BJ (cell line): ENCODE data around the gene ALDOB. TPM values are rescaled to one million over a fixed set of nuclear protein-coding genes. Genes with fewer than 3 reads are reported as not detected.

ENCODE experiments used
- CTCF ChIA-PET: fragments of 350-600 bp; formaldehyde crosslinking; extraction: SDS; loops from one replicate; lab custom pipeline; 2021; ENCODE audit warnings: antibody characterized with exemption, inconsistent platforms; lab: Yijun Ruan, JAX
- POLR2A ChIA-PET: fragments of 300-600 bp; sonication (Branson Sonifier 250); formaldehyde crosslinking; extraction: SDS; loops from one replicate; lab custom pipeline; 2021; ENCODE audit warnings: antibody characterized with exemption; lab: Charles Lee
- DNase-seq: peaks from one replicate; pipeline ENCODE4 v3.0.0-alpha.2; 2011; ENCODE audit warnings: low read depth
- H3K27me3 ChIP-seq: 2 replicates; pipeline ENCODE4 v1.6.0; 2011; ENCODE audit warnings: low read length; ENCODE audit not compliant: control insufficient read depth, insufficient read depth
- H3K36me3 ChIP-seq: 2 replicates; pipeline ENCODE4 v1.5.1; 2011; ENCODE audit warnings: low read length; ENCODE audit not compliant: control insufficient read depth, insufficient read depth
- H3K4me3 ChIP-seq: 2 replicates; pipeline ENCODE4 v1.5.1; 2011; ENCODE audit warnings: low read depth, mild to moderate bottlenecking, control low read depth, low read length
- polyA plus RNA-seq: library from polyadenylated mRNA; depleted of rRNA; stranded (reverse); fragments of >200 nt; gene quantifications from 2 replicates; pipeline ENCODE4 v1.2.3, GENCODE V29; 2011
- TF ChIP-seq, protein P1 (sequence below): IDR thresholded peaks from 2 replicates; pipeline ENCODE4 v1.5.1; 2011; ENCODE audit warnings: low read depth, mild to moderate bottlenecking, control low read depth, inconsistent platforms, low read length, moderate library complexity; ENCODE audit not compliant: insufficient read depth

ALDOB gene
- polyA plus RNA-seq, 1 experiment, result not detected

DNA sequence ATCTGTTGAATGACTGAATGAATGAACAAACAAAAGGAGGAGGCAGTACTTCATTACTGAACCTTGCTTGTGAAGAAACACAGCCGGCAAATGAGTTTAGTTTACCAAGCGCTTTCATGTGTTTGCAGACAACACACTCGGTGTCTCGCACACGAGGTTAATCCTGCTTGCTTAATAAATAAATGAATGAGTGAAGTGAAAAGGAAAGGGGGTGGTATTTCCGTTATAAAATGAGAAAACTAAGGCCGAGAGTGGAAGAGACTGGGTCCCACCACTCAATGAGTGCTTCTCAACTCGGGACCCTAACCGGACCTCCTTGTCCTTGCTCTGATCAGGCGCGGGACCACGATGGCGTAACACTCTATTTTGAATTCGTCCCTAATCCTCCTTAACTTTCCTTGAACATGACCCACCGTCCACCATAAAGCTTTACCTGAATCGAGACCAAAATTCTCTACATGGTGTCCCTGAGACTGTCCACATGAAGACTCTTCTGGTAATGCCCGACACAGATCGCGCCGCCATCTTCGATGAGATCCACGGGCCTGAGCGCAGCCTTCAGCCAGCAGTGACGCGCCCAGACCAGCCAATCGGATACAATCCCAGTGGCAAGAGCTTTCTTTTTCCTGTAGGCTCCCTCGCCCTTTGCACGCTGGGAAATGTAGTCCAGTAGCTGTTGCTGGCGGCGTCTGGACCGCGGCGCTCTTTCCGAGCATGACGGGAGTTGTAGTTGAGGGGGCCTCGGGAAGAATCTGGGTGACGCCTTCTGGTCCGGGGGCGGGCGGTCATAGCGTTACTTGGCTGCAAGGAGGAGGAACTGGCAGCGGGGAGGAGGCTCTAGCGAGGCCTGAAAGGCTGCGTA, 37.3 kb downstream of the ALDOB start, which contains the start of the genes MRPL50 and ZNF189:
MRPL50 (minus strand) TSS at position 551 of the 862 bp plus-strand sequence; CDS start at position 525, 26 bp downstream.
ZNF189 (plus strand) TSS at position 784 of the 862 bp plus-strand sequence. CDS start 306 bp downstream, outside the sequence.
- Histone ChIP-seq H3K4me3 (peak within 1 kb of the TSS; percentile 68), H3K27me3 (no peaks in the 10 kb centered on the region), H3K36me3 (peaks cover 8% of the 10 kb centered on the region; the same call in 1 of the 2 replicates)
- TF ChIP-seq, protein P1, sequence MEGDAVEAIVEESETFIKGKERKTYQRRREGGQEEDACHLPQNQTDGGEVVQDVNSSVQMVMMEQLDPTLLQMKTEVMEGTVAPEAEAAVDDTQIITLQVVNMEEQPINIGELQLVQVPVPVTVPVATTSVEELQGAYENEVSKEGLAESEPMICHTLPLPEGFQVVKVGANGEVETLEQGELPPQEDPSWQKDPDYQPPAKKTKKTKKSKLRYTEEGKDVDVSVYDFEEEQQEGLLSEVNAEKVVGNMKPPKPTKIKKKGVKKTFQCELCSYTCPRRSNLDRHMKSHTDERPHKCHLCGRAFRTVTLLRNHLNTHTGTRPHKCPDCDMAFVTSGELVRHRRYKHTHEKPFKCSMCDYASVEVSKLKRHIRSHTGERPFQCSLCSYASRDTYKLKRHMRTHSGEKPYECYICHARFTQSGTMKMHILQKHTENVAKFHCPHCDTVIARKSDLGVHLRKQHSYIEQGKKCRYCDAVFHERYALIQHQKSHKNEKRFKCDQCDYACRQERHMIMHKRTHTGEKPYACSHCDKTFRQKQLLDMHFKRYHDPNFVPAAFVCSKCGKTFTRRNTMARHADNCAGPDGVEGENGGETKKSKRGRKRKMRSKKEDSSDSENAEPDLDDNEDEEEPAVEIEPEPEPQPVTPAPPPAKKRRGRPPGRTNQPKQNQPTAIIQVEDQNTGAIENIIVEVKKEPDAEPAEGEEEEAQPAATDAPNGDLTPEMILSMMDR, result no peak
- ChIA-PET POLR2A (no interaction called here), CTCF (interaction anchor here (0.6 to 4.4 kb wide), 2 partner anchors 10 to 1017 kb away, joined by 3 to 19 read pairs; no protein-coding TSS in a partner anchor)
- DNase-seq, result peak; percentile 98

DNA sequence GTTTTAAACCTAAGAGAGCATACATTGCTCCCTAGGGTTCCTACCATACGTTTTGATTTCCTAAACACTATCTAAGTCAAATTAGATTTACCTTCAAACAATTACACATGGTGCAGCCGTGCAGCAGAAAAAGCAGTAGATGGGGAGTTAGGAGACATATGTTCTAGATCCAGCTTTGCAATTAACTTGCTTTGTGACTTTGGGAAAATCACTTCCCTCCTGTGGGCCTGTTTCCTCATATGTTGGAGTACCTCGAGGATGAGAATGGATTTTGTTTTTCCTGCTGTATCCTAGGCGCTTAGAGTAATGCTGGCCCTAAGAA, 37.9 kb downstream of the ALDOB start:
- no peak for DNase-seq
- TF ChIP-seq, protein P1, result no peak
- CTCF ChIA-PET, result interaction anchor here (4.4 kb wide), 1 partner anchor 9 kb away, joined by 19 read pairs; no protein-coding TSS in a partner anchor
- Histone ChIP-seq H3K27me3 (no peaks in the 10 kb centered on the region), H3K36me3 (peaks cover 3% of the 10 kb centered on the region; the same call in 1 of the 2 replicates), H3K4me3 (peak overlapping the region; percentile 68)
- POLR2A ChIA-PET, result interaction anchor here (0.6 kb wide), 1 partner anchor 760 kb away, joined by 3 read pairs; no protein-coding TSS in a partner anchor

GRCh38 chr9:101394687-101395086, 40.9 kb downstream of the ALDOB start:
- Histone ChIP-seq H3K27me3 (no peaks in the 10 kb centered on the region), H3K36me3 (no peaks in the 10 kb centered on the region), H3K4me3 (no peak overlapping the region)
- no peak for DNase-seq
- TF ChIP-seq, protein P1, result no peak
- CTCF ChIA-PET, result no interaction called here
- POLR2A ChIA-PET, result no interaction called here

DNA sequence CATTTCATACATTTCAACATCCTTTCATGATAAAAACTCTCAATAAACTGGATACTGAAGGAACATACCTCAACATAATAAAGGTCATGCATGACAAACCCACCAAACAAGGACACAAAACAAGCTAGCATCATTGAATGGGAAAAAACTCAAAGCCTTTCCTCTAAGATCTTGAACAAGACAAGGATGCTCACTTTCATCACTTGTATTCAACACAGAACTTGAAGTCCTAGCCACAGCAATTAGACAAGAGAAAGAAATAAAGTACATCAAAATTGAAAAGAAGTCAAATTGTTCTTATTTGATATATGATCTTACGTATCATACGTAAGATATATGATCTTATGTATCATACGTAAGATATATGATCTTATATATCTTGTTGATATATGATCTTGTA, 42.4 kb downstream of the ALDOB start:
- POLR2A ChIA-PET, result no interaction called here
- no peaks in the 10 kb centered on the region for H3K27me3 ChIP-seq
- TF ChIP-seq, protein P1, result no peak
- CTCF ChIA-PET, result no interaction called here
- DNase-seq, result no peak
- no peak overlapping the region for H3K4me3 ChIP-seq
- H3K36me3 ChIP-seq, result no peaks in the 10 kb centered on the region

GRCh38 chr9:101388507-101388993, 47.0 kb downstream of the ALDOB start:
- Histone ChIP-seq H3K4me3 (no peak overlapping the region), H3K36me3 (no peaks in the 10 kb centered on the region), H3K27me3 (no peaks in the 10 kb centered on the region)
- ChIA-PET CTCF (interaction anchor here (0.6 to 2.4 kb wide), 11 partner anchors 10 to 110 kb away, joined by 3 to 19 read pairs (median 3); partner anchors contain the start of genes MRPL50 and ZNF189), POLR2A (no interaction called here)
- TF ChIP-seq, protein P1, result peak; percentile 42
- no peak for DNase-seq
